ENCODE data around the gene ACVR2A.

Gene ACVR2A

DNA sequence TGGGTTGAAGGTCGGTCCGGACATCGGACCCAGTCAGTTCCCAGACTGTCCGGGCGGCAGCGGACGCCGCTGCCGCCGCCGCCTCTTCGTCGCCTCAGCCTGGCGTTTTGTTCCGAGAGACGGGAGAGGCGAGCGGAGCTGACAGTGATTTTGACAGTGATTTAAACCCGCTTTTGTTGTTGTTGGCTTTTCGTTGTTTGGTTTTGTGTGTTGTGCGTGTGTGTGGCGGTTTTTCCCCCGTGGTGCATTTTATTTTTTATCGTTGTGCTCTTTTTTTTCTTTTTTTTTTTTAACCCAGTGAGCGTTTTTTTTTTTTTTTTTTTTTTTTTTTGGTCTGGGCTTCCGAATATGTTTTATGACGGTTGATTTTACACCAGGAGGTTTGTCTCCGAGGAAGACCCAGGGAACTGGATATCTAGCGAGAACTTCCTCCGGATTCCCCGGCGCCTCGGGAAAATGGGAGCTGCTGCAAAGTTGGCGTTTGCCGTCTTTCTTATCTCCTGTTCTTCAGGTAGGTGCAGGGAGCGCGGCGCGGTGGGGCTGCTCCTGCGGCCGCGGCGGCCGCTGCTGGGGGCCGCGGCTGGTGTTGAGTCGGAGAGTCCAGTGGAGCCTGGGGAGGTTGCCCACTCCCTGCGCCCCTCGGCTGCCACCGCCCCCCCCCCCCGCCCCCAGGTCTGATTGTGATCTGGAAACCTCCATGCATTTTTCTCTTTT lies at the start of gene ACVR2A:
TSS of gene ACVR2A (plus strand) at position 333 of the 714 bp plus-strand sequence. CDS start at position 457, 124 bp downstream.
- Histone ChIP-seq H3K36me3 (replicated peaks) (no peaks in the 10 kb centered on the region), H3K4me1 (peaks cover 20% of the 10 kb centered on the region), H3K27me3 (ENCODE audit: low read depth) (no peaks in the 10 kb centered on the region), H3K9me3 (no peaks in the 10 kb centered on the region), H3K4me3 (peak within 1 kb of the TSS; percentile 56)
- DNase-seq (ENCODE audit: low spot score in 2 of 2), result peak; percentile 58 to 62
- in situ Hi-C loops (cut with MboI; ENCODE audit: low sequenced_read_pairs), result no loop called here

DNA sequence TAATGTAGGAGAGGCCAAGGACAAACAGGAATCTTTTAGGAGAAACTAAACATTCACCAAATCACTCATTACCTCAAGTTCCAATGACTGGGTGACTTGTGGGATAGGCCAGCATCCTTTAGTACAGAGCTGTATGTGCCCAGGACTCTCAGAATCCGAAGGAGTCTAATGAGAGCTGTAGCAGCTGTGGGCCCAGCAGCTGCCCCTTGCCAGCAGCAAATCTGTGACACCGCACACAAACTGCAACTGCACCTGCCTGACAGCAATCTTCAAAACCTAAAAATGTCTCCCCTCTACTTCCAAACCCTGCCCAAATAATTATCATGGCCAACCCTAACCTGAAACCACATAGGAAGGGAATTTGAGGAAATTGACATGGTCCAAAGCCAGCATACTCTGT lies 44.5 kb upstream of the ACVR2A start:
- no peaks in the 10 kb centered on the region for H3K9me3 ChIP-seq
- H3K27me3 ChIP-seq (ENCODE audit: low read depth), result no peaks in the 10 kb centered on the region
- in situ Hi-C loops (cut with MboI; ENCODE audit: low sequenced_read_pairs), result no loop called here
- H3K4me1 ChIP-seq, result peaks cover 8% of the 10 kb centered on the region
- no peaks in the 10 kb centered on the region for H3K36me3 ChIP-seq (replicated peaks)
- no peak overlapping the region for H3K4me3 ChIP-seq
- no peak for DNase-seq (ENCODE audit: low spot score in 2 of 2)

- Histone ChIP-seq H3K9me3 (no peaks in the 10 kb centered on the region), H3K4me3 (no peak overlapping the region), H3K27me3 (ENCODE audit: low read depth) (no peaks in the 10 kb centered on the region), H3K36me3 (replicated peaks) (no peaks in the 10 kb centered on the region), H3K4me1 (no peaks in the 10 kb centered on the region)
- in situ Hi-C loops (cut with MboI; ENCODE audit: low sequenced_read_pairs), result no loop called here
- DNase-seq (ENCODE audit: low spot score in 2 of 2), result no peak
Observed at GRCh38 chr2:147806846-147807245, 38.0 kb upstream of the ACVR2A start.

GRCh38 chr2:147808520-147808919 lies 36.3 kb upstream of the ACVR2A start:
- Histone ChIP-seq H3K4me3 (no peak overlapping the region), H3K36me3 (replicated peaks) (no peaks in the 10 kb centered on the region), H3K9me3 (no peaks in the 10 kb centered on the region), H3K27me3 (ENCODE audit: low read depth) (no peaks in the 10 kb centered on the region), H3K4me1 (no peaks in the 10 kb centered on the region)
- in situ Hi-C loops (cut with MboI; ENCODE audit: low sequenced_read_pairs), result no loop called here
- no peak for DNase-seq (ENCODE audit: low spot score in 2 of 2)

DNA sequence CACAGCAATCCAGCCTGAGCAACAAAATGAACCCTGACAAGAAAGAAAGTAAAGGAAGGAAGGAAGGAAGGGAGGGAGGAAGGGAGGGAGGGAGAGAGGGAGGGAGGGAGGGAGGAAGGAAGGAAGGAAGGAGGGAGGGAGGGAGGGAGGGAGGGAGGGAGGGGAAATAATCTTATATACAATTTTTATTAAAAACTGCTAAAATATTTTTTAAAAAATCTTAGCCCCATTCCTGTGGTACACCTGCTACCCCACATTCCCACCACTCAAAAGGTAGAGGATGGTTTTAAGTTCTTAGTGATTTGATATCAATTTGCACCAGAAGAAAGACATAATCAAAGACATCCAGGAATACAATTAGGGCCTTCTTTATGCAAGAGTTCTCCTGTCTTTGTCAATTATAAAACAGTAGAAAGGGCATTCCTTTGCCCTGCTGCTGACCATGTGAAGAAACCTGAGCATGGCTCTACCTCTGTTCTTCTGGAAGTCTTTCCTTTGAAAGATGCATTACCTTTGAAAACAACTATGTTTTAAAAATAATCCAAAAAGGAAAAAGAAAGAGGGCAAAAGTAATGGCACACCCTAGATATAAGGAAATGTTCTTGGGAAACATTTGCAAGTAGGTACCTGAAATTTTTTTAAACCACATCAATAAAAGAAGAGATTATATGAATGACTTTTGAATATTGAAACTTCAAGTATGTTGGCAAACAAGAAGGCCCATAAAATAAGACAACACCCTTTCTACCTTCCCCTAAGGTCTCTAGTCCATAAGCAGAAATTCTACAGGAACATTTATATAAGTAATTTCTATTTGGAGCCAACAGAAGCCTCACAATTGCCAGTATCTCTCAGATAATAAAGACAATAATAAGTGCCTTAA lies 33.7 kb upstream of the ACVR2A start:
- Histone ChIP-seq H3K27me3 (ENCODE audit: low read depth) (no peaks in the 10 kb centered on the region), H3K36me3 (replicated peaks) (no peaks in the 10 kb centered on the region), H3K4me1 (no peaks in the 10 kb centered on the region), H3K9me3 (no peaks in the 10 kb centered on the region), H3K4me3 (no peak overlapping the region)
- no peak for DNase-seq (ENCODE audit: low spot score in 2 of 2)
- in situ Hi-C loops (cut with MboI; ENCODE audit: low sequenced_read_pairs), result no loop called here

DNA sequence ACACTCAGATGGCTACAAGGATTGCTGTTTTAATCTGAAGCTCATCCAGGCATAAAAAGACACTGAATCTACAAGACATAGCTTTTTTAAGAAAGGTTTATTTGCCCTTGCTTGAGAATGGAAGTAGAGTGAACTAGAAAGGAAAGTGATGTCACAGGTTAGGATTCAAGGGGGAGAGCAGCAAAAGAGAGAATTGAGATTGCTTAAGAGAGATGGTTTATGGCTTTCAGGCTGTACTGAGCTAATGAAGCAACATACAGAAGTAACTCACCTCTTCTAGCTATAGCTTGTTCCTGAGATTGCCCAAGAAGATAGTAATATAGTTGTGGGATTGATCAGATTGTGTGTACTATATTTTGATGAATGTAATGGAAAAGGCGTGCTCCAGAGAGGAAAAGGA lies 26.1 kb upstream of the ACVR2A start:
- no peaks in the 10 kb centered on the region for H3K9me3 ChIP-seq
- no peaks in the 10 kb centered on the region for H3K27me3 ChIP-seq (ENCODE audit: low read depth)
- no peak overlapping the region for H3K4me3 ChIP-seq
- DNase-seq (ENCODE audit: low spot score in 2 of 2), result no peak
- H3K36me3 ChIP-seq (replicated peaks), result no peaks in the 10 kb centered on the region
- no peaks in the 10 kb centered on the region for H3K4me1 ChIP-seq
- in situ Hi-C loops (cut with MboI; ENCODE audit: low sequenced_read_pairs), result no loop called here

DNA sequence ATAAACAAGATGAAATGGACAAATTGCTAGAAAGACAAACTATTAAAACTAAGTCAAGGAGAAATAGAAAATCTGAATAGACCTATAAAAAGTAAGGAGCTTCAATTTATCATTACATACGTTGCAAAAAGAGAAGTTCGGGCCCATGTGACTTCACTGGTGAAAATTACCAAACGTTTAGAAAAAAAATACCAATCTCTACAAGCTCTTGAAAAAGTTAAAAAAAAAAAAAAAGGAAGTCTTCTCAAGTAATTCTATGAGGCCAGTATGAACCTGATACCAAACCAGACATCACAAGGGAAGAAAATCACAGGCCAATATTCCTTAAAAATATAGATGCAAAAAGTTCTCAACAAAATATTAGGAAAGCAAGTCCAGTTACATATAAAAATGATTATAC lies 20.2 kb upstream of the ACVR2A start:
- H3K4me1 ChIP-seq, result no peaks in the 10 kb centered on the region; the same call in 1 of the 2 replicates
- in situ Hi-C loops (cut with MboI; ENCODE audit: low sequenced_read_pairs), result no loop called here
- H3K36me3 ChIP-seq (replicated peaks), result no peaks in the 10 kb centered on the region
- H3K27me3 ChIP-seq (ENCODE audit: low read depth), result no peaks in the 10 kb centered on the region
- H3K9me3 ChIP-seq, result 0 out of 2 replicates have a peak, but pooled peaks cover 5% of the 10 kb centered on the region
- H3K4me3 ChIP-seq, result no peak overlapping the region
- no peak for DNase-seq (ENCODE audit: low spot score in 2 of 2)

GRCh38 chr2:147826278-147827087 lies 18.3 kb upstream of the ACVR2A start:
- in situ Hi-C loops (cut with MboI; ENCODE audit: low sequenced_read_pairs), result no loop called here
- Histone ChIP-seq H3K36me3 (replicated peaks) (no peaks in the 10 kb centered on the region), H3K4me1 (no peaks in the 10 kb centered on the region; the same call in 1 of the 2 replicates), H3K9me3 (0 out of 2 replicates have a peak, but pooled peaks cover 7% of the 10 kb centered on the region), H3K27me3 (ENCODE audit: low read depth) (no peaks in the 10 kb centered on the region), H3K4me3 (no peak overlapping the region)
- no peak for DNase-seq (ENCODE audit: low spot score in 2 of 2)

GRCh38 chr2:147827088-147827375 lies 17.8 kb upstream of the ACVR2A start:
- Histone ChIP-seq H3K4me1 (no peaks in the 10 kb centered on the region; the same call in 1 of the 2 replicates), H3K27me3 (ENCODE audit: low read depth) (no peaks in the 10 kb centered on the region), H3K36me3 (replicated peaks) (no peaks in the 10 kb centered on the region), H3K9me3 (0 out of 2 replicates have a peak, but pooled peaks cover 7% of the 10 kb centered on the region), H3K4me3 (no peak overlapping the region)
- in situ Hi-C loops (cut with MboI; ENCODE audit: low sequenced_read_pairs), result no loop called here
- no peak for DNase-seq (ENCODE audit: low spot score in 2 of 2)

DNA sequence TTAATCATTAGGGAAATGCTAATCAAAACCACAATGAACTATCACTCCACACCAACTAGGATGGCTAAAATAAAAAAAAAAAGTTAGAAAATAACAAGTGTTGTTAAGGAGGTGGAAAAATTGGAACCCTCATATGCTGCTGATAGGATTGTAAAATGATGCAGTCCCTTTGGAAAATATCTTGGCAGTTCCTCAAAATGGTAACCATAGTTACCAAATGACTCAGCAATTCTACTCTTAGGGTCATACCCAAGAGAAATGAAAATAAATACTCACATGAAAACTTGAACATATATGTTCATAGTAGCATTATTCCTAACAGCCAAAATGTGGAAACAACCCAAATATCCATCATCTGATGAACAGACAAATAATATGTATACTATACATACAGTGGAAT lies 15.7 kb upstream of the ACVR2A start:
- no peak for DNase-seq (ENCODE audit: low spot score in 2 of 2)
- in situ Hi-C loops (cut with MboI; ENCODE audit: low sequenced_read_pairs), result no loop called here

DNA sequence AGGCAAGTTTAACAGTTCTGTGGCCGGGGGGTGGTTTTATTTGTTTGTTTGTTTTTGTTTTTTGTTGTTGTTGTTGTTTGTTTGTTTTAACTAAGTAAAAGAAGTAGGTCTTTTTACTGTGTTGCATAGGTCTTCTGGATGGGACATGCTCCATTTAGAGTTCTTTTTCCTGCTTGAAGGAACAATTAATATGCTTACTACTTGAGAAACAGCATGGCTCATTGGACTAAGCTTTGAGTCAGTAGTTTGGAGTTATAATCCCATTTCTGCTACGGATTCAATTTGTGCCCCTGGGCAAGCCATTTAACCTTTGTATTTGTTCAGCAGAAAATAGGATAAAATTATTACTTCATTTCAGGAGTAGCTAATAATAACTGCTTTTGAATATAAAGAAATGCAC lies 8.7 kb upstream of the ACVR2A start:
- Histone ChIP-seq H3K9me3 (no peaks in the 10 kb centered on the region), H3K36me3 (replicated peaks) (no peaks in the 10 kb centered on the region), H3K4me1 (peaks cover 5% of the 10 kb centered on the region; the same call in 1 of the 2 replicates), H3K27me3 (ENCODE audit: low read depth) (no peaks in the 10 kb centered on the region), H3K4me3 (no peak overlapping the region)
- in situ Hi-C loops (cut with MboI; ENCODE audit: low sequenced_read_pairs), result no loop called here
- no peak for DNase-seq (ENCODE audit: low spot score in 2 of 2)

More for the DNA sequence above, 15.7 kb upstream of the ACVR2A start:
- 0 out of 2 replicates have a peak, but pooled peaks cover 7% of the 10 kb centered on the region for H3K9me3 ChIP-seq
- no peaks in the 10 kb centered on the region for H3K36me3 ChIP-seq (replicated peaks)
- H3K4me1 ChIP-seq, result no peaks in the 10 kb centered on the region; the same call in 1 of the 2 replicates
- H3K4me3 ChIP-seq, result no peak overlapping the region
- no peaks in the 10 kb centered on the region for H3K27me3 ChIP-seq (ENCODE audit: low read depth)

- H3K9me3 ChIP-seq, result no peaks in the 10 kb centered on the region
- DNase-seq (ENCODE audit: low spot score in 2 of 2), result no peak
- no peaks in the 10 kb centered on the region for H3K36me3 ChIP-seq (replicated peaks)
- peak overlapping the region; percentile 56 for H3K4me3 ChIP-seq
- H3K4me1 ChIP-seq, result peaks cover 20% of the 10 kb centered on the region
- no peaks in the 10 kb centered on the region for H3K27me3 ChIP-seq (ENCODE audit: low read depth)
- in situ Hi-C loops (cut with MboI; ENCODE audit: low sequenced_read_pairs), result no loop called here
Observed at GRCh38 chr2:147843391-147843863, 1.4 kb upstream of the ACVR2A start.

- H3K36me3 ChIP-seq (replicated peaks), result no peaks in the 10 kb centered on the region
- H3K27me3 ChIP-seq (ENCODE audit: low read depth), result no peaks in the 10 kb centered on the region
- peaks cover 20% of the 10 kb centered on the region for H3K4me1 ChIP-seq
- peak; percentile 78 to 95 for DNase-seq (ENCODE audit: low spot score in 2 of 2)
- H3K4me3 ChIP-seq, result peak overlapping the region; percentile 56
- in situ Hi-C loops (cut with MboI; ENCODE audit: low sequenced_read_pairs), result no loop called here
- no peaks in the 10 kb centered on the region for H3K9me3 ChIP-seq
Observed at GRCh38 chr2:147843864-147844696, 749 bp upstream of the ACVR2A start.

Measured in HAP-1 (cell line).